Stimulated activated naive CD4-positive, alpha-beta T cell treated with Interleukin-2 at 50 U/mL for 16 hours (primary cell): ENCODE results near the gene SAMD9L.
"Not testable (repeated sequence)": the region's sequence is repeated elsewhere in the genome, so short reads cannot be mapped to it uniquely, and the experiment has no call there.

Source experiments
- DNase-seq: peaks from one replicate; lab custom pipeline; 2025; lab: John Stamatoyannopoulos, UW

SAMD9L gene

GRCh38 chr7:93146036-93146435 is 2.1 kb downstream of the SAMD9L start:
- no peak for DNase-seq

GRCh38 chr7:93145354-93145753 is 2.8 kb downstream of the SAMD9L start:
- DNase-seq = no peak

GRCh38 chr7:93142127-93142526 is 6.1 kb downstream of the SAMD9L start:
- no peak for DNase-seq

GRCh38 chr7:93140582-93141191 is 7.5 kb downstream of the SAMD9L start:
- no peak for DNase-seq

GRCh38 chr7:93138576-93138975 is 9.6 kb downstream of the SAMD9L start:
- no peak for DNase-seq

GRCh38 chr7:93133005-93133404 is 15.2 kb downstream of the SAMD9L start:
- DNase-seq = no peak

GRCh38 chr7:93132216-93132615 is 16.0 kb downstream of the SAMD9L start:
- DNase-seq = no peak

- DNase-seq = not testable (repeated sequence)
Measured at GRCh38 chr7:93126954-93127353, 21.2 kb downstream of the SAMD9L start.

GRCh38 chr7:93123532-93123931 is 24.7 kb downstream of the SAMD9L start:
- DNase-seq = not testable (repeated sequence)

GRCh38 chr7:93120592-93121549 is 27.3 kb downstream of the SAMD9L start:
- no peak for DNase-seq

GRCh38 chr7:93119191-93119905 is 28.8 kb downstream of the SAMD9L start:
- DNase-seq = no peak

- DNase-seq = peak; percentile 41
Measured at GRCh38 chr7:93117852-93118530, 30.2 kb downstream of the SAMD9L start, which contains the start of gene SAMD9. SAMD9 (minus strand) TSS chr7:93117979; CDS start chr7:93106097, 11,882 bp downstream.

- no peak for DNase-seq
Measured at GRCh38 chr7:93117327-93117726, 30.9 kb downstream of the SAMD9L start.

GRCh38 chr7:93115796-93116195 is 32.4 kb downstream of the SAMD9L start:
- DNase-seq = peak; percentile 14

- no peak for DNase-seq
Measured at GRCh38 chr7:93108003-93108402, 40.2 kb downstream of the SAMD9L start.

- no peak for DNase-seq
Measured at GRCh38 chr7:93097388-93097787, 50.8 kb downstream of the SAMD9L start.

- DNase-seq = no peak
Measured at GRCh38 chr7:93092757-93093370, 55.3 kb downstream of the SAMD9L start.
